Upper lobe of left lung (tissue), 4 donors: Measurements from ENCODE around the gene TMCC1.
"Not testable (repeated sequence)": the region's sequence is repeated elsewhere in the genome, so short reads cannot be mapped to it uniquely, and the experiment has no call there.

Experiments used
- CTCF ChIP-seq, 6 experiments: fragments of 450-650 bp in 4 of 6; fragments of 200-600 bp in 2 of 6; sonication (generic) in 2 of 6; IDR thresholded peaks; one replicate each; pipeline ENCODE4 v1.5.1; 2016 to 2019; ENCODE audit warnings: antibody characterized with exemption in 6 of 6
- EP300 ChIP-seq, 4 donors: sonication (generic); formaldehyde crosslinking; IDR thresholded peaks; one replicate each; pipeline ENCODE4 v1.5.1; 2017; ENCODE audit warnings: antibody characterized with exemption in 4 of 4, control low read depth in 2 of 4
- POLR2A ChIP-seq, 4 donors: fragments of 450-650 bp; IDR thresholded peaks; one replicate each; pipeline ENCODE4 v1.5.1; 2016 to 2017; ENCODE audit warnings: antibody characterized with exemption in 4 of 4, mild to moderate bottlenecking in 2 of 4

GRCh38 chr3:129874479-129874878 is 19.0 kb downstream of the TMCC1 start:
- not testable (repeated sequence) for TF ChIP-seq CTCF, EP300, POLR2A (IDR thresholded peaks at IDR 0.05)
